HG02678 (cell line): ENCODE data around the gene AP1M1.

ENCODE experiments used
- ATAC-seq: cut with Tn5 transposase; IDR thresholded peaks from one replicate; pipeline ENCODE4 v1.9.1; 2021; ENCODE audit warnings: mild to moderate bottlenecking, moderate library complexity; ENCODE audit not compliant: unreplicated experiment

The AP1M1 gene

GRCh38 chr19:16207490-16208025, 9.8 kb downstream of the AP1M1 start:
- ATAC-seq, result no peak

- ATAC-seq, result no peak
These were observed 10.5 kb downstream of the AP1M1 start for GRCh38 chr19:16208064-16208759.

GRCh38 chr19:16208847-16209665, 11.3 kb downstream of the AP1M1 start:
- no peak for ATAC-seq

GRCh38 chr19:16210168-16210567, 12.5 kb downstream of the AP1M1 start:
- no peak for ATAC-seq

DNA sequence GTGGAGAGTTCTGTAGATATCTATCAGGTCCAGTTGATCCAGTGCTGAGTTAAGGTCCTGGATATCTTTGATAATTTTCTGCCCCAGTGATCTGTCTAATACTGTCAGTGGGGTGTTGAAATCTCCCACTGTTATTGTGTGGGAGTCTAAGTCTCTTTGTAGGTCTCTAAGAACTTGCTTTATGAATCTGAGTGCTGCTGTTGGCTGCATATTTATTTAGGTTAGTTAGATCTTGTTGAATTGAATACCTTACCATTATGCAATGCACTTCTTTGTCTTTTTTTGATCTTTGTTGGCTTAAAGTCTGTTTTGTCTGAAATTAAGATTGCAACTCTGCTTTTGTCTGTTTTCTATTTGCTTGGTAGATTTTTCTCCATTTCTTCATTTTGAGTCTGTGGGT, 15.4 kb downstream of the AP1M1 start:
- no peak for ATAC-seq

DNA sequence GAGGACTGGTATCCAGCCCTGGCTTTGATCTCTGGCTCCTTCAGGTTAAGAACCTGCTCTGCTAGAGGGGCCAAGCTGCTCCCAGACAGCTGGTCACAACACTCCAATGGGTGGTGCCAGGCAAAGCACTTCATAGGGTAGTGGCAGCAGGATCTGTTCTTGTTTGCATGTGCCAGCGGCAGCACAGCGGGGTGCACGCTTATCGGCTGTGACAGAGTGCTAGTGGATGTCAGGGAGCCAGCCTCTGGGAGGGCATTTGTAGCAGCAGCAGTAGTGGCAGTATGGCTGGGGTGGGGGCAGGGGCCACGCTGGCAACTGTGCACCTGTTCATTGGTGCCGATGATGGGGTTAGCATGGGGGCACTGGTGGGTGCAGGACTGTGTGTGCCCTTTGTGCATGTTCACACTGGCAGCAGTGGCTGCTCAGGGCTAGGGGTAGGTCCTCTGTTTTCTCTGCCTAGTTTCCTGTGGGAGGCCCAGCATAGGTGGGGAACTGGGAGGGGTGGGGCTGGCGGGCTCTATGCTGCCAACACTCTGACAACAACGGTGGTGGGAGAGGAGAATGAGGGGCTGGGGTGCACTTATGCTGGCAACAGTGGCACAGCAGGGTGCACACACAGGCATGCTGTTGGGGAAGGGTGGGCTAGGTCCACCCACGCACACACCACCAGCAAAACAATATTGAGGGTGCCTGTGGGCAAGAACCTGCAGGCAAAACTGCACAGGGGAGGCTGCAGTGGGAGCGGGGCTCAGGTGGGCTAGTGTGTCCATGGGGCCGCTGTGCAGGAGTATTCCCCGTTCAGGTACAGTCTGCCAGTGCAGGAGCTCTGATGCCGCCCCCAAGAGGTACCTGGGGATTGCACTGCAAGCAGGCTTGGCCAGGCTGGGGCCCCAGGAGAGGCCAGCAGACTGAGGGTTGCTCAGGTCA, 19.3 kb downstream of the AP1M1 start:
- no peak for ATAC-seq

GRCh38 chr19:16217716-16218451, 20.2 kb downstream of the AP1M1 start:
- no peak for ATAC-seq

DNA sequence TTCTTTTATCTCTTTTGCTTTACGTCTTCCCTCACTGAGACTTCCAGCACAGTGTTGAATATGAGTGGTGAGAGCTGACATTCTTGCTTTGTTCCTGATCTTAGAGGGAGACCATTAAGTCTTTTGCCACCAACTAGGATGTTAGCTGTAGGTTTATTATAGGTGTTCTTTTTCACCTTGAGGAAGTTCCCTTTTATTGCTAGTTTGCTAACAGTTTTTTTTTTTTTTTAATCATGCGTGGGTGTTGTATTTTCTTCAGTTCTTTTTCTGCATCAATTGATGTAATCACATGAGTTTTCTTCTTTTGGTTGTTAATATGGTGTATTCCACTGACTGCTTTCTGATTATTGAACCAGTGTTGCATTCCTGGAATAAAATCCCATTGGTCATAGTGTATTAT, 21.1 kb downstream of the AP1M1 start:
- ATAC-seq, result no peak

DNA sequence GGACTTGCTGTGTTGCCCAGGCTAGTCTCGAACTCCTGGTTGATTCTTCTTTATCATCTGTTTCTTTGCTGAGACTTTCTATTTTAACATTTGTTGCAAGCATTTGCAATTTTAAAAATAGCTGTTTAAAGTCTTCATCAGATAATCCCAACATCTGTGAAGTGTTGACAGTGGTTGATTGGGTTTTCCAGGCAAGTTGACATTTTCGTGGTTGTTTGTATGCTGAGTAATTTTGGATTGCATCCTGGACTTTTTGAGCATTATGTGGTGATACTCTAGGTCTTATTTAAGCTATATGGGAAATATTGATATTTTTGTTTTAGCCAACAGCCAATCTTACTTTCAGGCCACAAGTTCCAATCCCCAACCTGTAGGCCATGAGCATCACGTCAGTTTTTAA, 25.1 kb downstream of the AP1M1 start:
- no peak for ATAC-seq

- no peak for ATAC-seq
These were observed 26.0 kb downstream of the AP1M1 start for GRCh38 chr19:16223746-16224145.

- ATAC-seq, result no peak
These were observed 26.8 kb downstream of the AP1M1 start for GRCh38 chr19:16224293-16225045.

GRCh38 chr19:16225279-16226183, 27.8 kb downstream of the AP1M1 start:
- ATAC-seq, result no peak

DNA sequence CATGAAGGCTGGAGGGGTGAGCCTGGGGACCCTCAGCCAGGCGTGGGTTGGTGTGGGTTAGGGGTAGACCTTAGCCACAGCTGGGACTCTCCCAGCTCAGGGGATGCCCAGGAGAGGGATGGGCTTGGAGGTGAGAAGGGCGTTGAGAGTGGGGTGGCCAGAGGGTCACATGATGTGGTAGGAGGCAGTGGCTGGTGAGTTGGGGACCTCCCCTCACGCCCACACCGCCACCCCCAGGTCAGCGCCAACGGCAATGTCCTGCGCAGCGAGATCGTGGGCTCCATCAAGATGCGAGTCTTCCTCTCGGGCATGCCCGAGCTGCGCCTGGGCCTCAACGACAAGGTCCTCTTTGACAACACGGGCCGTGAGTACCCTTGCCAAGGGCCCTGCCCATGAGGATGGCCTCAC, 28.5 kb downstream of the AP1M1 start:
- ATAC-seq, result no peak

GRCh38 chr19:16226878-16227836, 29.4 kb downstream of the AP1M1 start:
- no peak for ATAC-seq

GRCh38 chr19:16227837-16228636, 30.3 kb downstream of the AP1M1 start:
- ATAC-seq, result no peak

- no peak for ATAC-seq
These were observed 31.1 kb downstream of the AP1M1 start for GRCh38 chr19:16228637-16229321.
